ENCODE data around the gene LGALS1.

DNA sequence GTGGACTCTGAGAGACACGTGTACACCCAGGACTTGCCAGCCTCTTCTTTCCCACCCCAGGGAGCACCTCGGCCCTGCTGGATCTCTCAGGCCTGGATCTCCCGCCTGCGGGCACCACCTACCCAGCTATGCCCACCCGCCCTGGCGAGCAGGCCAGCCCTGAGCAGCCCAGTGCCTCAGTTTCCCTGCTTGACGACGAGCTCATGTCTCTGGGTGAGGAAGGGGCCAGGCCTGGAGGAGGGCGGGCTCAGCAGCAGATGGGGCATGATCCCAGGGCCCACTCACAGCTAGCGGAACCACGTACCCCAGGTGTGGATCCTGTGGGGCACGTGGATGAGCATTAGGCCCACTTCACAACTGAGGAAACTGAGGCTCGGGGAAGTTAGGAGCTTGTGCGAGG is 49.7 kb upstream of the LGALS1 start:
- TF ChIP-seq POLR2A (IDR thresholded peaks at IDR 0.05; ENCODE audit: low read depth, low read length) (no peak), TAF1 (IDR thresholded peaks at IDR 0.05; ENCODE audit: borderline replicate concordance, low read depth, low read length) (no peak), POLR2AphosphoS5 (IDR thresholded peaks at IDR 0.05; ENCODE audit: low read depth, low read length) (no peak)
